Breast epithelium (tissue), 3 donors: ENCODE measurements around the gene FAAP100.

Source experiments
- CTCF ChIP-seq, 3 donors: fragments of 450-650 bp; IDR thresholded peaks; one replicate each; pipeline ENCODE4 v1.5.1; 2016 to 2017; ENCODE audit warnings: antibody characterized with exemption in 3 of 3, mild to moderate bottlenecking in 3 of 3, moderate library complexity in 3 of 3
- POLR2A ChIP-seq: fragments of 450-650 bp; IDR thresholded peaks from one replicate; pipeline ENCODE4 v1.6.1; 2016; ENCODE audit warnings: antibody characterized with exemption, mild to moderate bottlenecking, moderate library complexity
- POLR2AphosphoS5 ChIP-seq, 3 donors: sonication (generic); formaldehyde crosslinking; IDR thresholded peaks; one replicate each; pipeline ENCODE4 v1.6.1; 2017; ENCODE audit warnings: antibody characterized with exemption in 3 of 3

- no peak for TF ChIP-seq CTCF (IDR thresholded peaks at IDR 0.05)
- TF ChIP-seq POLR2A, result no peak
- no peak for TF ChIP-seq POLR2AphosphoS5 (IDR thresholded peaks at IDR 0.05)
These were observed 40.2 kb downstream of the FAAP100 start for GRCh38 chr17:81511804-81512561.
